IPS-15b (cell line): ENCODE results near the gene SEC24D.

ENCODE experiments used
- H3K27me3 ChIP-seq: one replicate; pipeline ENCODE4 v1.6.1; 2013; ENCODE audit warnings: low read length; ENCODE audit not compliant: control insufficient read depth, insufficient read depth
- H3K36me3 ChIP-seq: one replicate; pipeline ENCODE4 v1.6.1; 2013; ENCODE audit warnings: low read length; ENCODE audit not compliant: control insufficient read depth, insufficient read depth
- H3K4me1 ChIP-seq: one replicate; pipeline ENCODE4 v1.6.1; 2013; ENCODE audit warnings: mild to moderate bottlenecking, low read length; ENCODE audit not compliant: control insufficient read depth, insufficient read depth
- H3K4me3 ChIP-seq: one replicate; pipeline ENCODE4 v1.5.1; 2013; ENCODE audit warnings: low read depth, low read length
- H3K9ac ChIP-seq: one replicate; pipeline ENCODE4 v1.6.1; 2013; ENCODE audit warnings: low read depth, mild to moderate bottlenecking, low read length
- H3K9me3 ChIP-seq: one replicate; pipeline ENCODE4 v1.6.1; 2013; ENCODE audit warnings: mild to moderate bottlenecking, low read length; ENCODE audit not compliant: control insufficient read depth, insufficient read depth

Gene SEC24D

GRCh38 chr4:118865091-118865708 is 29.3 kb upstream of the SEC24D start:
- no peak overlapping the region for H3K9ac ChIP-seq
- no peaks in the 10 kb centered on the region for H3K9me3 ChIP-seq
- H3K4me3 ChIP-seq, result no peak overlapping the region
- no peaks in the 10 kb centered on the region for H3K27me3 ChIP-seq
- H3K4me1 ChIP-seq, result peaks cover 4% of the 10 kb centered on the region
- no peaks in the 10 kb centered on the region for H3K36me3 ChIP-seq

GRCh38 chr4:118858779-118859178 is 22.9 kb upstream of the SEC24D start:
- Histone ChIP-seq H3K9ac (no peak overlapping the region), H3K4me1 (no peaks in the 10 kb centered on the region), H3K36me3 (no peaks in the 10 kb centered on the region), H3K9me3 (no peaks in the 10 kb centered on the region), H3K27me3 (no peaks in the 10 kb centered on the region), H3K4me3 (no peak overlapping the region)

GRCh38 chr4:118857760-118858159 is 21.8 kb upstream of the SEC24D start:
- no peaks in the 10 kb centered on the region for H3K27me3 ChIP-seq
- H3K4me3 ChIP-seq, result no peak overlapping the region
- no peaks in the 10 kb centered on the region for H3K36me3 ChIP-seq
- H3K4me1 ChIP-seq, result no peaks in the 10 kb centered on the region
- no peaks in the 10 kb centered on the region for H3K9me3 ChIP-seq
- no peak overlapping the region for H3K9ac ChIP-seq

GRCh38 chr4:118850488-118851173 is 14.7 kb upstream of the SEC24D start:
- Histone ChIP-seq H3K9ac (peak overlapping the region; percentile 55), H3K4me1 (peaks cover 19% of the 10 kb centered on the region), H3K36me3 (no peaks in the 10 kb centered on the region)

GRCh38 chr4:118849867-118850487 is 14.1 kb upstream of the SEC24D start:
- no peak overlapping the region for H3K9ac ChIP-seq
- no peaks in the 10 kb centered on the region for H3K9me3 ChIP-seq
- peaks cover 19% of the 10 kb centered on the region for H3K4me1 ChIP-seq
- no peaks in the 10 kb centered on the region for H3K36me3 ChIP-seq
- no peaks in the 10 kb centered on the region for H3K27me3 ChIP-seq
- H3K4me3 ChIP-seq, result peak overlapping the region; percentile 52

More at GRCh38 chr4:118850488-118851173, 14.7 kb upstream of the SEC24D start:
- H3K27me3 ChIP-seq, result no peaks in the 10 kb centered on the region
- no peaks in the 10 kb centered on the region for H3K9me3 ChIP-seq
- peak overlapping the region; percentile 52 for H3K4me3 ChIP-seq

- Histone ChIP-seq H3K36me3 (no peaks in the 10 kb centered on the region), H3K4me1 (peaks cover 19% of the 10 kb centered on the region), H3K9ac (no peak overlapping the region), H3K9me3 (no peaks in the 10 kb centered on the region), H3K27me3 (no peaks in the 10 kb centered on the region), H3K4me3 (no peak overlapping the region)
Measured at GRCh38 chr4:118848901-118849300, 13.0 kb upstream of the SEC24D start.

GRCh38 chr4:118848242-118848641 is 12.3 kb upstream of the SEC24D start:
- H3K27me3 ChIP-seq, result no peaks in the 10 kb centered on the region
- no peak overlapping the region for H3K4me3 ChIP-seq
- no peaks in the 10 kb centered on the region for H3K9me3 ChIP-seq
- H3K9ac ChIP-seq, result no peak overlapping the region
- H3K4me1 ChIP-seq, result peaks cover 20% of the 10 kb centered on the region
- no peaks in the 10 kb centered on the region for H3K36me3 ChIP-seq

GRCh38 chr4:118846979-118847378 is 11.1 kb upstream of the SEC24D start:
- Histone ChIP-seq H3K36me3 (no peaks in the 10 kb centered on the region), H3K9ac (no peak overlapping the region), H3K4me3 (no peak overlapping the region), H3K27me3 (no peaks in the 10 kb centered on the region), H3K4me1 (peaks cover 19% of the 10 kb centered on the region), H3K9me3 (no peaks in the 10 kb centered on the region)

GRCh38 chr4:118845552-118846050 is 9.7 kb upstream of the SEC24D start:
- no peaks in the 10 kb centered on the region for H3K27me3 ChIP-seq
- no peaks in the 10 kb centered on the region for H3K9me3 ChIP-seq
- H3K36me3 ChIP-seq, result no peaks in the 10 kb centered on the region
- no peak overlapping the region for H3K4me3 ChIP-seq
- no peak overlapping the region for H3K9ac ChIP-seq
- H3K4me1 ChIP-seq, result peaks cover 19% of the 10 kb centered on the region

GRCh38 chr4:118843237-118843636 is 7.3 kb upstream of the SEC24D start:
- Histone ChIP-seq H3K4me3 (no peak overlapping the region), H3K36me3 (no peaks in the 10 kb centered on the region), H3K9me3 (no peaks in the 10 kb centered on the region), H3K4me1 (peaks cover 7% of the 10 kb centered on the region), H3K9ac (no peak overlapping the region), H3K27me3 (no peaks in the 10 kb centered on the region)

- Histone ChIP-seq H3K4me1 (peaks cover 7% of the 10 kb centered on the region), H3K4me3 (no peak overlapping the region), H3K27me3 (no peaks in the 10 kb centered on the region)
Measured at GRCh38 chr4:118842055-118842454, 6.1 kb upstream of the SEC24D start.

More at GRCh38 chr4:118842055-118842454, 6.1 kb upstream of the SEC24D start:
- Histone ChIP-seq H3K9ac (no peak overlapping the region), H3K36me3 (no peaks in the 10 kb centered on the region), H3K9me3 (no peaks in the 10 kb centered on the region)
